Cardiac muscle cell (in vitro differentiated cells and primary cell): ENCODE data around the gene HILPDA. TPM values are rescaled to one million over a fixed set of nuclear protein-coding genes. Genes with fewer than 3 reads are reported as not detected.
"Not testable (repeated sequence)": the region's sequence is repeated elsewhere in the genome, so short reads cannot be mapped to it uniquely, and the experiment has no call there.

Experiments
- DNase-seq, 2 donors: peaks; one replicate each; pipeline versions ENCODE4 v3.0.0 to v3.0.0-alpha.2; 2010 to 2017; ENCODE audit warnings: low read depth in 1 of 2, low spot score in 1 of 2
- H3K27ac ChIP-seq: fragments of 200-600 bp; sonication (generic); 2 replicates; pipeline ENCODE4 v1.5.1; 2016
- H3K27me3 ChIP-seq: fragments of 200-600 bp; sonication (generic); 2 replicates; pipeline ENCODE4 v1.6.0; 2016; ENCODE audit warnings: control low read depth
- H3K36me3 ChIP-seq: fragments of 200-600 bp; sonication (generic); 2 replicates; pipeline ENCODE4 v1.5.1; 2016; ENCODE audit warnings: control low read depth
- H3K4me1 ChIP-seq: fragments of 200-600 bp; sonication (generic); 2 replicates; pipeline ENCODE4 v1.8.1; 2017; ENCODE audit warnings: low read depth, mild to moderate bottlenecking, mixed run types
- H3K4me3 ChIP-seq: fragments of 200-600 bp; sonication (generic); 2 replicates; pipeline ENCODE4 v1.5.1; 2016; ENCODE audit warnings: mild to moderate bottlenecking
- H3K9me3 ChIP-seq: fragments of 200-600 bp; sonication (generic); 2 replicates; pipeline ENCODE4 v1.5.1; 2017; ENCODE audit warnings: low read depth, mild to moderate bottlenecking, control low read depth
- CTCF ChIP-seq: IDR thresholded peaks from 2 replicates; pipeline ENCODE4 v1.5.1; 2012; ENCODE audit warnings: low read depth, mild to moderate bottlenecking, low read length
- polyA plus RNA-seq: library from polyadenylated mRNA; unstranded; fragments of >200 nt; fragmentation: Nextera tagmentation; extraction: Ambion mirVana; gene quantifications from 2 replicates; pipeline ENCODE4 v1.2.1, GENCODE V29; 2016
- total RNA-seq: library from RNA; depleted of rRNA; stranded (reverse); fragments of >200 nt; gene quantifications from 2 replicates; pipeline ENCODE4 v1.2.3, GENCODE V29; 2016

The HILPDA gene
- total and polyA plus RNA-seq, 2 experiments from 2014 or later, result 16.2 to 56.0 TPM

DNA sequence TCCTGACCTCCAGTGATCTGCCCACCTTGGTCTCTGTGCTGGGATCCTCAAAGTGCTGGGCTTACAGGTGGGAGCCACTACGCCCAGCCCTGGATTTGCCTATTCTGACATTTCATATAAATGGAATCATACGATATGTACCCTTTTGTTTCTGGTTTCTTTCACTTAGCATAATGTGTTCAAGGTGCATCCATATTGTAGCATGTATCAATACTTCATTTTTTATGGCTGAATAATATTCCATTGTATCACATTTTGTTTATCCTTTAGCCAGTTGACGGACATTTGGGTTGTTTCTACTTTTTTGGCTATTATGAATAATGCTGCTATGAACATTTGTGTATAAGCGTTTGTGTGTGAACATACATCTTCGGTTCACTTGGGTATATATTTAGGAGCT lies 4.8 kb upstream of the HILPDA start:
- H3K27me3 ChIP-seq, result no peaks in the 10 kb centered on the region
- no peaks in the 10 kb centered on the region for H3K36me3 ChIP-seq
- DNase-seq, result no peak
- peaks cover 19% of the 10 kb centered on the region for H3K4me1 ChIP-seq
- no peak for TF ChIP-seq CTCF
- H3K9me3 ChIP-seq, result no peaks in the 10 kb centered on the region
- H3K27ac ChIP-seq, result no peak overlapping the region
- no peak overlapping the region for H3K4me3 ChIP-seq

DNA sequence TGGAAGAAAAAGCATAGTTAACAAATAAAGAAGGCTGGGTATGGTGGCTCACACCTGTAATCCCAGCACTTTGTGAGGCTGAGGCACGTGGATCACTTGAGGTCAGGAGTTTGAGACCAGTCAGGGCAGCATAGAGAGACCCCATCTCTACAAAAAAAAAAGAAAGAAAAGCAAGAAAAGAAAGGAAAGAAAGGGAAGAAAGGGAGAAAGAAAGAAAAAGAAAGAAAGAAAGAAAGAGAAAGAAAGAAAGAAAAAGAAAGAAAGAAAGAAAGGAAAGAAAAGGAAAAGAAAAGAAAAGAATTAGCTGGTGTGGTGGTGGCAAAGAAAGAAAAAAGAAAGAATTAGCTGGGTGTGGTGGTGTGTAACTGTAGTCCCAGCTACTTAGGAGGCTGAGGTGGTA lies 3.1 kb upstream of the HILPDA start:
- Histone ChIP-seq H3K27ac (no peak overlapping the region), H3K4me3 (no peak overlapping the region), H3K4me1 (peaks cover 27% of the 10 kb centered on the region)

DNA sequence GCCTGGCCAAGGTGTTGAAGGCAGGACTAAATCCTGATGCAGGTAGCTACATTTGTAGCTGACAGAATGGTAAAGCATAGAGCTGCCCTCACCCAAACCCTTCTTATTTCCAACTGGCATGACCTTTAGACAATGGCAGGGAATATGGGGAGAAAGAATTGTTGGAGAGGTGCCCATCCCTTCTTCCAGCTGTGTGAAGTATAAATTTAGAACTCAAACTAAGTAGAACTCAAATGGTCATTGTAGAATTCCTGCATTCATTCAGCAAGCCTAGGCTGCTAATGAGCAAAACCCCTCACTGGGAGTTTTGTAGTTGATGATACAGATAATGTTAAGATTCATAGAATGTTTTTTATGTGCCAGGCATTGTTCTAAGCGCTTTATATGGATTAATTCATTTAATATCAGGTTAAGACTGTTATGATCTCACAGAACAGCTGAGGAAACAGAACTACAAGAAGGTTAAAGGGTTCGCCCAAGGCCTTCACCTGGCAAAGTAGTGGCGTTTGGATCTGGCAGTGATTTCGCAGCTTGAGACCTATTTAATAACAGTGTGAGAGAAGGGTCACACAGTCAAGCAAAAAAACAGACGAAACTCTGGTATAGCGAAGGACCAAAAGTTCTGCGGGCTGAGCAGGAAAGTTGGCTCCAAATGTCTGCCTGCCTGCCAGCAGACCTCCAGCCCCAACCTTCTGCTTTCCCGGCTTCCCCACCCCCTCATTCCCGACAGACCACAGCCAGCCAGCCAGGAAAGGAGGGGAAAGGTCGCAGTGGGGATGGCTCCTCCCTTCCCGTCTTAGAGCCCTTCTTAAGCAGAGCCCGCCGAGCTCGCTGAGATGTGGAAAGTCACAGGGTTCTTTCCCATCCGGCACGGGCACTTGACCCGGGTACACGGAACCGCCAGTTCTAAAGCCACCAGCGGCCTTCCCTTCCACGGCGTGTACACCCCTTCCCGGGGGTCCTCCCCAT lies 1.6 kb upstream of the HILPDA start:
- peak; percentile 84 to 99 for DNase-seq
- Histone ChIP-seq H3K9me3 (no peaks in the 10 kb centered on the region), H3K36me3 (no peaks in the 10 kb centered on the region), H3K4me3 (no peak overlapping the region), H3K27ac (peak overlapping the region; percentile 79), H3K4me1 (peaks cover 27% of the 10 kb centered on the region), H3K27me3 (no peaks in the 10 kb centered on the region)
- TF ChIP-seq CTCF, result no peak

More for the DNA sequence above, 3.1 kb upstream of the HILPDA start:
- DNase-seq, result no peak
- H3K9me3 ChIP-seq, result no peaks in the 10 kb centered on the region
- no peaks in the 10 kb centered on the region for H3K36me3 ChIP-seq
- no peaks in the 10 kb centered on the region for H3K27me3 ChIP-seq
- TF ChIP-seq CTCF, result no peak

GRCh38 chr7:128454808-128455542 lies 703 bp upstream of the HILPDA start:
- peak; percentile 29 to 80 for DNase-seq
- peaks cover 27% of the 10 kb centered on the region for H3K4me1 ChIP-seq
- H3K4me3 ChIP-seq, result peak overlapping the region; percentile 59
- H3K9me3 ChIP-seq, result no peaks in the 10 kb centered on the region
- H3K27me3 ChIP-seq, result no peaks in the 10 kb centered on the region
- H3K27ac ChIP-seq, result peak overlapping the region; percentile 79
- no peak for TF ChIP-seq CTCF
- no peaks in the 10 kb centered on the region for H3K36me3 ChIP-seq

DNA sequence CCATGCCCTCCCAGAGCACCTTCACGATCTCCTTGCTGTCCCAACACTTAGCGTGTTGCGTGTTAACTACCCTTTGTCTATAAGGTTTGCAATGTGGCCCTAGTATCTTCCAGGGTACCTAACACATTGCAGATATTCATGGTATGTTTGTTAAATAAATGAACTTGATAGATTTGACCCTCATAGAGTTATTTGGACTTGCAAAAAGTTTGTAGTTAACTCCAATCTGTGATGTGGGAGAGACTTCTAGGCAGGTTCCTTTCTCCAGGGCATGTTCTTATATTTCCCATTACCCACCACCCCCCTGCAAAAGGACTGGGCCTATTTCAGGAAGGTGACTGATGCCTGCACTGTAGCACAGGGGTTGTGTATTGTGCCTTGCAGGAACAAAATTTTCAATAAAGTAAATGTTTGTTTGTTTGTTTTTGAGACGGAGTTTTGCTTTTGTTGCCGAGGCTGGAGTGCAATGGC lies 612 bp downstream of the HILPDA start:
- H3K4me1 ChIP-seq, result peaks cover 27% of the 10 kb centered on the region
- H3K4me3 ChIP-seq, result peak overlapping the region; percentile 59
- no peak overlapping the region for H3K27ac ChIP-seq
- H3K27me3 ChIP-seq, result no peaks in the 10 kb centered on the region
- DNase-seq, result peak in 1 of 2 donors; percentile 8
- TF ChIP-seq CTCF, result no peak
- no peaks in the 10 kb centered on the region for H3K36me3 ChIP-seq
- no peaks in the 10 kb centered on the region for H3K9me3 ChIP-seq

DNA sequence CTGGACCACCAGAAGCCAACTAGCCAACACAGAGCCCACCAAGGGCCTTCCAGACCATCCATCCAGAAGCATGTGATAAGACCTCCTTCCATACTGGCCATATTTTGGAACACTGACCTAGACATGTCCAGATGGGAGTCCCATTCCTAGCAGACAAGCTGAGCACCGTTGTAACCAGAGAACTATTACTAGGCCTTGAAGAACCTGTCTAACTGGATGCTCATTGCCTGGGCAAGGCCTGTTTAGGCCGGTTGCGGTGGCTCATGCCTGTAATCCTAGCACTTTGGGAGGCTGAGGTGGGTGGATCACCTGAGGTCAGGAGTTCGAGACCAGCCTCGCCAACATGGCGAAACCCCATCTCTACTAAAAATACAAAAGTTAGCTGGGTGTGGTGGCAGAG lies 1.7 kb downstream of the HILPDA start:
- peaks cover 27% of the 10 kb centered on the region for H3K4me1 ChIP-seq
- not testable (repeated sequence) for DNase-seq, H3K27ac ChIP-seq, H3K4me3 ChIP-seq, H3K36me3 ChIP-seq, H3K9me3 ChIP-seq, H3K27me3 ChIP-seq
